ENCODE data around the gene SRSF6. TPM values are rescaled to one million over a fixed set of nuclear protein-coding genes. Genes with fewer than 3 reads are reported as not detected.

SRSF6 gene
- total and polyA plus RNA-seq, 10 of the 15 experiments (the other 5 are each of a cell fraction or from before 2014, with no cell fraction given), result 57.2 to 191 (median 108) TPM

DNA sequence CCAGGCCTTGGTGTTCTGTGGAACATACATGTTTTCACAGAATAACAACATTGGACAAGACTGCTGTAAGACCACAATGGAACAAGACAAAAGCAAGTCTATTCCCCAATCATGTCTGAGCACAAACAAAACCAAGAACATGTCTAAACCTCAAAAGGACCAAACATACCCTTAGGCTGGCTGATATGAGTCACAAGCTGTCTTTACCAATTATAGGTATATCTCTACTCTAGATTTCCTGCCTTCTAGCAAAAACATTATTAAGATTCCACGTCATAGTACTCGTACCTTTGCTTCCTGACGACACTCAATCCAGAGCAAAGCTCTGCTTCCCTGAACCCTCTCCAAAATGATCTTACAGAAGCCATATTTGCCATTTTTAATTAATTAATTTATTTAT, 34.4 kb downstream of the SRSF6 start (continued):
- TF ChIP-seq, protein P1, sequence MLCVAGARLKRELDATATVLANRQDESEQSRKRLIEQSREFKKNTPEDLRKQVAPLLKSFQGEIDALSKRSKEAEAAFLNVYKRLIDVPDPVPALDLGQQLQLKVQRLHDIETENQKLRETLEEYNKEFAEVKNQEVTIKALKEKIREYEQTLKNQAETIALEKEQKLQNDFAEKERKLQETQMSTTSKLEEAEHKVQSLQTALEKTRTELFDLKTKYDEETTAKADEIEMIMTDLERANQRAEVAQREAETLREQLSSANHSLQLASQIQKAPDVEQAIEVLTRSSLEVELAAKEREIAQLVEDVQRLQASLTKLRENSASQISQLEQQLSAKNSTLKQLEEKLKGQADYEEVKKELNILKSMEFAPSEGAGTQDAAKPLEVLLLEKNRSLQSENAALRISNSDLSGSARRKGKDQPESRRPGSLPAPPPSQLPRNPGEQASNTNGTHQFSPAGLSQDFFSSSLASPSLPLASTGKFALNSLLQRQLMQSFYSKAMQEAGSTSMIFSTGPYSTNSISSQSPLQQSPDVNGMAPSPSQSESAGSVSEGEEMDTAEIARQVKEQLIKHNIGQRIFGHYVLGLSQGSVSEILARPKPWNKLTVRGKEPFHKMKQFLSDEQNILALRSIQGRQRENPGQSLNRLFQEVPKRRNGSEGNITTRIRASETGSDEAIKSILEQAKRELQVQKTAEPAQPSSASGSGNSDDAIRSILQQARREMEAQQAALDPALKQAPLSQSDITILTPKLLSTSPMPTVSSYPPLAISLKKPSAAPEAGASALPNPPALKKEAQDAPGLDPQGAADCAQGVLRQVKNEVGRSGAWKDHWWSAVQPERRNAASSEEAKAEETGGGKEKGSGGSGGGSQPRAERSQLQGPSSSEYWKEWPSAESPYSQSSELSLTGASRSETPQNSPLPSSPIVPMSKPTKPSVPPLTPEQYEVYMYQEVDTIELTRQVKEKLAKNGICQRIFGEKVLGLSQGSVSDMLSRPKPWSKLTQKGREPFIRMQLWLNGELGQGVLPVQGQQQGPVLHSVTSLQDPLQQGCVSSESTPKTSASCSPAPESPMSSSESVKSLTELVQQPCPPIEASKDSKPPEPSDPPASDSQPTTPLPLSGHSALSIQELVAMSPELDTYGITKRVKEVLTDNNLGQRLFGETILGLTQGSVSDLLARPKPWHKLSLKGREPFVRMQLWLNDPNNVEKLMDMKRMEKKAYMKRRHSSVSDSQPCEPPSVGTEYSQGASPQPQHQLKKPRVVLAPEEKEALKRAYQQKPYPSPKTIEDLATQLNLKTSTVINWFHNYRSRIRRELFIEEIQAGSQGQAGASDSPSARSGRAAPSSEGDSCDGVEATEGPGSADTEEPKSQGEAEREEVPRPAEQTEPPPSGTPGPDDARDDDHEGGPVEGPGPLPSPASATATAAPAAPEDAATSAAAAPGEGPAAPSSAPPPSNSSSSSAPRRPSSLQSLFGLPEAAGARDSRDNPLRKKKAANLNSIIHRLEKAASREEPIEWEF (IDR thresholded peaks at IDR 0.05; ENCODE audit: insufficient replicate concordance, low read depth, low read length), result no peak
- TF ChIP-seq KLF5 (IDR thresholded peaks at IDR 0.05; ENCODE audit: partially characterized antibody) (no peak), HDAC6 (IDR thresholded peaks at IDR 0.05; ENCODE audit: unreplicated experiment) (no peak), SREBF2 (IDR thresholded peaks at IDR 0.05; ENCODE audit: low read length) (no peak), BRCA1 (IDR thresholded peaks at IDR 0.05; ENCODE audit: low read depth, low read length) (no peak), TARDBP (IDR thresholded peaks at IDR 0.05; ENCODE audit: borderline replicate concordance) (no peak), FOXM1 (IDR thresholded peaks at IDR 0.05; ENCODE audit: low read depth, low read length) (peak; percentile 35; the same call in 1 of the 2 replicates), SIN3A (IDR thresholded peaks at IDR 0.05; ENCODE audit: low read depth, low read length) (no peak), SUPT20H (IDR thresholded peaks at IDR 0.05; ENCODE audit: borderline replicate concordance, control insufficient read depth, low read depth, low read length) (no peak), NR2C2 (IDR thresholded peaks at IDR 0.05; ENCODE audit: borderline replicate concordance, control insufficient read depth, insufficient read length, low read depth) (no peak), MEF2B (IDR thresholded peaks at IDR 0.05; ENCODE audit: partially characterized antibody, poor library complexity, severe bottlenecking) (no peak), JUND (IDR thresholded peaks at IDR 0.05; ENCODE audit: low read depth, low read length) (no peak), EP300 (IDR thresholded peaks at IDR 0.05; ENCODE audit: borderline replicate concordance in 1 of 2, control insufficient read depth in 1 of 2, low read depth in 2 of 2, low read length in 2 of 2) (0 out of 4 replicates have a peak, but pooled peaks of 1 of the 2 experiments have one; percentile 16), LARP7 (IDR thresholded peaks at IDR 0.05) (no peak), IKZF2 (IDR thresholded peaks at IDR 0.05) (0 out of 4 replicates have a peak, but pooled peaks of 1 of the 2 experiments have one; percentile 25)
- TF ChIP-seq, protein P2, sequence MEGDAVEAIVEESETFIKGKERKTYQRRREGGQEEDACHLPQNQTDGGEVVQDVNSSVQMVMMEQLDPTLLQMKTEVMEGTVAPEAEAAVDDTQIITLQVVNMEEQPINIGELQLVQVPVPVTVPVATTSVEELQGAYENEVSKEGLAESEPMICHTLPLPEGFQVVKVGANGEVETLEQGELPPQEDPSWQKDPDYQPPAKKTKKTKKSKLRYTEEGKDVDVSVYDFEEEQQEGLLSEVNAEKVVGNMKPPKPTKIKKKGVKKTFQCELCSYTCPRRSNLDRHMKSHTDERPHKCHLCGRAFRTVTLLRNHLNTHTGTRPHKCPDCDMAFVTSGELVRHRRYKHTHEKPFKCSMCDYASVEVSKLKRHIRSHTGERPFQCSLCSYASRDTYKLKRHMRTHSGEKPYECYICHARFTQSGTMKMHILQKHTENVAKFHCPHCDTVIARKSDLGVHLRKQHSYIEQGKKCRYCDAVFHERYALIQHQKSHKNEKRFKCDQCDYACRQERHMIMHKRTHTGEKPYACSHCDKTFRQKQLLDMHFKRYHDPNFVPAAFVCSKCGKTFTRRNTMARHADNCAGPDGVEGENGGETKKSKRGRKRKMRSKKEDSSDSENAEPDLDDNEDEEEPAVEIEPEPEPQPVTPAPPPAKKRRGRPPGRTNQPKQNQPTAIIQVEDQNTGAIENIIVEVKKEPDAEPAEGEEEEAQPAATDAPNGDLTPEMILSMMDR (IDR thresholded peaks at IDR 0.05 in 2 of 3, conservative IDR thresholded peaks at IDR 0.05 in 1 of 3; ENCODE audit: control insufficient read depth in 2 of 3, extremely low read depth in 1 of 3, insufficient read depth in 1 of 3, low read depth in 3 of 3, low read length in 3 of 3), result no peak
- TF ChIP-seq, protein P3, sequence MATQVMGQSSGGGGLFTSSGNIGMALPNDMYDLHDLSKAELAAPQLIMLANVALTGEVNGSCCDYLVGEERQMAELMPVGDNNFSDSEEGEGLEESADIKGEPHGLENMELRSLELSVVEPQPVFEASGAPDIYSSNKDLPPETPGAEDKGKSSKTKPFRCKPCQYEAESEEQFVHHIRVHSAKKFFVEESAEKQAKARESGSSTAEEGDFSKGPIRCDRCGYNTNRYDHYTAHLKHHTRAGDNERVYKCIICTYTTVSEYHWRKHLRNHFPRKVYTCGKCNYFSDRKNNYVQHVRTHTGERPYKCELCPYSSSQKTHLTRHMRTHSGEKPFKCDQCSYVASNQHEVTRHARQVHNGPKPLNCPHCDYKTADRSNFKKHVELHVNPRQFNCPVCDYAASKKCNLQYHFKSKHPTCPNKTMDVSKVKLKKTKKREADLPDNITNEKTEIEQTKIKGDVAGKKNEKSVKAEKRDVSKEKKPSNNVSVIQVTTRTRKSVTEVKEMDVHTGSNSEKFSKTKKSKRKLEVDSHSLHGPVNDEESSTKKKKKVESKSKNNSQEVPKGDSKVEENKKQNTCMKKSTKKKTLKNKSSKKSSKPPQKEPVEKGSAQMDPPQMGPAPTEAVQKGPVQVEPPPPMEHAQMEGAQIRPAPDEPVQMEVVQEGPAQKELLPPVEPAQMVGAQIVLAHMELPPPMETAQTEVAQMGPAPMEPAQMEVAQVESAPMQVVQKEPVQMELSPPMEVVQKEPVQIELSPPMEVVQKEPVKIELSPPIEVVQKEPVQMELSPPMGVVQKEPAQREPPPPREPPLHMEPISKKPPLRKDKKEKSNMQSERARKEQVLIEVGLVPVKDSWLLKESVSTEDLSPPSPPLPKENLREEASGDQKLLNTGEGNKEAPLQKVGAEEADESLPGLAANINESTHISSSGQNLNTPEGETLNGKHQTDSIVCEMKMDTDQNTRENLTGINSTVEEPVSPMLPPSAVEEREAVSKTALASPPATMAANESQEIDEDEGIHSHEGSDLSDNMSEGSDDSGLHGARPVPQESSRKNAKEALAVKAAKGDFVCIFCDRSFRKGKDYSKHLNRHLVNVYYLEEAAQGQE (IDR thresholded peaks at IDR 0.05; ENCODE audit: low read depth, low read length), result no peak
